SKM-1 treated with dmso at 0.1 percent for 144 hours (cell line): Measurements from ENCODE around the gene PRDM8.
A peak's percentile ranks its signal among the peaks of the same experiment; 100 is the strongest.

Source experiments
- DNase-seq: peaks from one replicate; lab custom pipeline; 2025; ENCODE audit not compliant: unreplicated experiment; lab: John Stamatoyannopoulos, UW

The PRDM8 gene

DNA sequence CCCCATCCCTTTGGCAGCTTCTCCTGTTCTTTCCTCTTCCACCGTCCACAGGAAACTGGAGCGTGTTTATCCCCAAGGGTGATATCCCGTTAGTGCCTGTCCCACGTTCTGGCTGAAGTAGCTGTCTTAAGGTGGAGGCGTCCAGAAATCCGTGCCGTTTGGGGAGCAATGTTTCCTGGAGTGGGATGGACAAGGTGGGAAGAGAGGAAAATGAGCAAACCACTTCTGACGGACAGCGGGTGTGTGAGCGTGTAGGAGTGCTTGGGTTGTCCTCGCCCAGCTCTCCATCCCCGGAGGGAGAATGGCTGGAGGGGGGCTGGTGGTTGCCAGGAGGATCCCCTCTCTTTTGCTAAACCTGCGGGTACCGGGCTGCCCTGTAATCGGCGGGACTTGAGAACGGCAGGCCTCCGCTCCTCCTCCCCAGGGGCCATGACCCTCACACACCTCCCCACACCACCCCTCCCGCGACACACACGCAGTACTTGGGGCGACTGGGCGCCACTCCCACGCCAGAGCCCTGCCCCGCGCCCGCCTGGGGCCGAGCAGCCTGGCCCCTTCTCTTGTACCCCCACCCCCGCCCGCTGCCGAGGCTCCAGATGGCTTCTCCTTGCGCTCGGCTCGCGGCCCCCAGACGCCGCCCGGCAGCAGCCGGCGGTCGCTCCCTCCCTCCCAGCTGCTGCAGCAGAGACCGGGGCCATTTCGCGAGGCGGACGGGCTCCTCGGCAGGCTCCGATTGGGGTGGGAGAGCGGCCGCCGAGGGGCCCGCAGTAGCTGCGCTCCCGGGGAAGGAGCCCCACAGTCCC lies 13.9 kb upstream of the PRDM8 start:
- peak; percentile 52 for DNase-seq

DNA sequence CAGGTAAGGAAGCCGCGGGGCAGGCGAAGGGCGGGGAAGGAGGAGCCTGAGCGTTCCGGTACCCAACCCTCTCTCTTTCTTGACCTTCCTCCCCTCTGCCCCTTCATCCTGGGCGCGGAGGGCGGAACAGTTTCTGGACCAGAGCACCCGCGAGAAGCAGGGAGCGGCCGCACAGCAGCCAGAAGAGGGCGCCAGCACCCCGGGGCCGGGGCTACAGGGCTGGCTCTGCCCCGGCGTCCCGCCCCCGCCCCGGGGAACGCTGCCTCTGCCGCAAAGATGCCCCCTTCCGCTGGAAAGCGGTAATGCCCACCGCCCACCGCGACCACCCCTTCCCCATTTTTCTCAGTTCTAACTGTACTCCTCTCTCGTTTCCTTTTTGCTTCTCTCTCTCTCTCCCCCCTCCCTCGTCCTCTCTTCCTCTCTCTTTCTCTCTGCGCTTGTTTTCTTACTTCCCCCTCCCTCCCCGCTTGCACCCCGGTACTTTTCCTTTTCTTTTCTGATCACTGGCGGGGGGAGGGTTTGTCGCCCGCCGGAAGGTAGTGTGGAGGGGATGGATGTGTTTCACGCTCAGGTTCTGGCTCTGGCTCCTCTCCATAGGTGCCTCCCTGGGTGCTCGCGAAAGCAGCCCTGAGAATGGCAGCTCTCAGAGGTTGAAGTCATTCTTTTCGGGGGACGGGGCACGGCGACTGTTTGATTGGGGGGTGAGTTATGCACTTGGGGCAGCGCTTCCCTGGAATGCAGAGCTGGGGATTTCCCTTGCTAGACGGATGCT lies 13.1 kb upstream of the PRDM8 start:
- DNase-seq: peak; percentile 79

DNA sequence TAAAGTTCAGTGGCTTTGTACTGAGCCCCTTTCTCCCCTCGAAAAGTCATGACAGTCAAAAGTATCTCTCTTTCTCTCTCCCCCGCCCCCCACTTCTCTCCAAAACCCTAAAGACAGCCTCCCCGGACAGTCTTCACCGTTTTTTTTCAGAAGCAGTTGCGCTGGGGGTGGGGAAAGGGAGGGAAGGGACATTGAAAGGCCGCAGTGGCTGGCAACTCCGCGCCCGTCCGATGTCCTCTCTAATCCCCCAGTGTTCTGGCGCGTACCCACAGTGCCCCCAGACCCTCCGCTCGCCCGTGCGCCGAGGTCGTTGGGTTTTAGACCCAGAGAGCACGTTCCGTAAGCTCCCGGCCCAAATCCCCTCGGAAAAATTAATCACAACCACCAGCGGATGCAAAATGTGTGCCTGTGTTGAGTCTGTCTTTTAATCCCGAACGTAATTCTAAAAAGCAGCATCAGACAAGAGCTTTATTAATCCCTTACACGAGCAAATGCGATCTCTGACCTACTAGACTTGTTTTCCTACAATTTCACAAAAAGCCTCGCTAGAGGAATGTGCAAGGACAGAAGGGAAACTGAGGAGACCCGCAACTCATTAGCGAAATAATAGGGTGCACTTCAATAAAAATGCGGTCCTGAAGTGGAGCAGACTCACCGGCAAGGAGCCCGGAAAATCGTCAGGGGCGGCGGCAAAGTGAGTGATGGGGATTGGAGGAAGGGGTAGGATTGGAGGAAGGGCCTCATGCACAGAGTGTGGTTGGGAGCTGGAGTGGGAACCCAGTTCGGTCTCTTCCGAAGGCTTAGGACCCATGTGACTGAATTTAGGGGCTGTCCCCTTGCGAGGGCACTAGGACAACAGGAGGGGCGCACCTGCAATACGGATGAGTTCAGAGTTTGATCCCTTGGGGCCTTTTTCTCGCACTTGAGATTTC lies 12.2 kb upstream of the PRDM8 start:
- DNase-seq: peak; percentile 26

DNA sequence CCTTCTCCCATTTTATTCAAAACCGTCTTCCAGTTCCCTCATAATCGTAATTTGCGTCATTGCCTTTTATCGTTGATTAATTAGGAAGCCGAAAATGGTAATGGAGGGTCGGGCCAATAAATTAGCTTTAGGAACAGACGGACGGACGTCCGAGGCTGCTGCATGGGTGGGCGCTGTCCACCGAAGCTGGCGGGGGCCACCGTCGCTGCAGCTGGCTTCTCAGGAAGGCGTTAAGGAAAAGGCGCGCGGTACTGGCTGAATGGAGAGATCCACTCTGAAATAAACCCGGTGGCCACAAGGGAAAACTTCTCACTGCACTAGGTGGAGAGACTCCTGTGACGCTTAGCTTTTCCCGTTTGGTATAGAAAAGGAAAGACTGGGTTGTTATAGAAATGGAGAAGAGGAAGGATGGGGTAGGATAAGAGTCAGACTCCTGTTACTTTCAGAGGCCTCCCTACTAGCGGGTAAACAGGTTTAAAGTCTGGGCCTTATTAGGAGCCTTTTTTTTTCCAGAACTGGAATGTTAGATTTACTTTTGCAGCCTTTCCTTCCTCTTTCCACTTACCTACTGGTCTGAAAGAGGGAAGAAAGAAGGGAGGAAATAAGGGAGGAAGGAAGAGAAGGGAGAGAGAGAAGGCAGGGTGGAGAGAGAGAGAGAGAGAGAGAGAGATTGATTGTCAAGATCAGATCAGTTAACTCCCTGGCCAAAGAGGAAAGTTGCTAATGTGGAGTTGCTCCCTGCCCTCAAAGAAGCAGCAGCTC lies 11.3 kb upstream of the PRDM8 start:
- DNase-seq: no peak

DNA sequence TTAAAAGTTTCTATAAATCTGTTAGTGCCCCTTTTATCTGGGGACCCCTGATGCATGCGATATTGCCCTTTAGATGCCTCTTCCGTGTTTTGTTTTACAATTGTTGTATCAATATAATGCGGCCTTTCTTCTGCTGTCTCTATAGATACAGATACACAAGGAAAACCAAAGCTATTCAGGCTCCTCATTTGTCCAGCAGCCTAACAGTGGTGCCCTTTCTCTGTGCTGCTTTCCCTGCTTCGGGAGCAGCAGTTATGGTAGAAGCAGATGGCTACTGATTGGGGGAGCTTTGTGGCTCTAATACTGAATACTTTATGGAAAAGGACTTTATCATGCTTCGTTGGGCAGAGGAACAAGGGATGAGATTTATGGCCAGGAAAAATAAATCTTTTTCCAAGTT lies 10.6 kb upstream of the PRDM8 start:
- no peak for DNase-seq

DNA sequence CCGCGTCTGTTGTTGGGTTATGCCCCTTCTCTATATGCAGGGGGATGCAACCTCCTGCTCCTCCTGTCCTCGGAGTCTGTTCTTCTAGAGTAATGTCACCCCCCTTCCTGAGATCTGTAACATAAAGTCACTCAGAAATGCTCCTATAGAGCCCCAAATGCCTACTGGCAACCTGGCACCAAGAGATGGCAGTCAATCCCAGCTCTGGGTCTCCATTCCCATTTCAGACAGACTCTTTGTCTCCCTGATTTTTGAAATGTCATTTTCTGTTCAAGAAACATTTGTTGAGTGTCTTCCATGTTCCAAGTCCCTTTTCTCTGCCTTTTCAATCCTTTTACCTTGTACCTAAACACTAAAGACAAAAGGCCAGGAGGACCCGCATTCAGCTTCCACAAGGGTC lies 9.6 kb upstream of the PRDM8 start:
- no peak for DNase-seq

DNA sequence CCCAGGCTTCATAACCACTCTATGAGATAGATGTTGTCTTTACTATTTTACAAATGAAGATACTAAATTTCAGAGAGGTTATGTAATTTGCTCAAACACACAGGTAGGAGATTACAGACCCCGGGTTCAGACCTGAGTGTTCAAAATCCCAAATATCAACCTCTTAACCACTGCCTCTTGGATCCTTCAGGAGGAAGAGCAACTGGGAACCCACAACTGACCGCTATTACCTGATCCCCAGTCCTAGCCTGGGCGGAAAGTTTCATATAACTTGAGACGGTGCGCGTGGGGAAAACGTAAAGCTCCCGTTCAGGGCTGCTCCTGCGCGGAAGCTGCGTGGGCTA lies 8.9 kb upstream of the PRDM8 start:
- DNase-seq: no peak

DNA sequence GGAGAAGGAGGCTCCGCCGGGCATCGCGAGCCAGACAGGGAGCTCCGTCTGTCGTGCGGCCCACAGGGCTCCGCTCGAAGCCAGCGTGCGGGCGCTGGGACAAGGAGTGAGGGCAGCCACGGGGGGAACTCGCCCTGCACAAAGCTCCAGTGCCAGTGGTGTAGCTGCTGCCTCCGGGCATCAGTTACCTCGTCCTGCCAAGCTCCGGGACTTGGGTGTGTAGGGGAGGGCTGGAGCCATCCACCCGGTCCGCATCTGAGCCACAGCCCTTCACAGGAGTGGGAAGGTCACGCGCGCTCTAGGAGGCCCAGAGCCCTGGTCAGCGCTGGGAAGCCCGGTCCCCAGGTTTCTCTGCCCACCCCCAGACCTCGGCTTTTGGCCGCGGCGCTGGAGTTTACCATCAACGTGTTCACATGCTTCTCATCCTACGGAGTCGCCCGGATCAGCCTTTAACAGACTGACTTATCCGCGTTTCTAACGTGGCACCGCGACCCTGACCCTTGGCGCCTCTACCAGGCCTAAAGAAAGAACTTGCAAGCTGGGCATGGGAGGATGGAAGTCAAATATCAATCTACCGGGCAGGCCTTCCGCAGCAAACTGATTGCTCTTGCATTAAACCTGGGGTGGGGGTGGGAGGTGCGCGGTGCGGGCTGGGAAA lies 8.4 kb upstream of the PRDM8 start:
- DNase-seq: no peak

DNA sequence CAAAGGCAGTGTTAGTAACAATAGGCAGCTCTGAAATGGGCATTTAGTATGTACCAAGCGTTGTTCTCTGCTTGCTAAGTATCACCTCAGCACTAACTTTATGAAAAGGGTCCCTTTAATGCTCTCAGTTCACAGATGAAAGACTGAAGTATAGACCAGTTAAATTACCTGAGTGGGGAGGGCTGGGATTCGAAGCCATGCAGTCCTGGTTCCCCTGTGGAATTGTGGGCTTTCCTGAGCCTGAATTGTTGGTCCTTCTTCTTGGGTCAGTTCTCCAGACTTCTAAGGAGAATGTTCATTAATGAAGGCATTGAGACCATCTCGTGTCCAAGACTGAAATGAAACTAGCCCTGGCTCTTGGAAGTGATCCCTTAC lies 7.7 kb upstream of the PRDM8 start:
- no peak for DNase-seq

DNA sequence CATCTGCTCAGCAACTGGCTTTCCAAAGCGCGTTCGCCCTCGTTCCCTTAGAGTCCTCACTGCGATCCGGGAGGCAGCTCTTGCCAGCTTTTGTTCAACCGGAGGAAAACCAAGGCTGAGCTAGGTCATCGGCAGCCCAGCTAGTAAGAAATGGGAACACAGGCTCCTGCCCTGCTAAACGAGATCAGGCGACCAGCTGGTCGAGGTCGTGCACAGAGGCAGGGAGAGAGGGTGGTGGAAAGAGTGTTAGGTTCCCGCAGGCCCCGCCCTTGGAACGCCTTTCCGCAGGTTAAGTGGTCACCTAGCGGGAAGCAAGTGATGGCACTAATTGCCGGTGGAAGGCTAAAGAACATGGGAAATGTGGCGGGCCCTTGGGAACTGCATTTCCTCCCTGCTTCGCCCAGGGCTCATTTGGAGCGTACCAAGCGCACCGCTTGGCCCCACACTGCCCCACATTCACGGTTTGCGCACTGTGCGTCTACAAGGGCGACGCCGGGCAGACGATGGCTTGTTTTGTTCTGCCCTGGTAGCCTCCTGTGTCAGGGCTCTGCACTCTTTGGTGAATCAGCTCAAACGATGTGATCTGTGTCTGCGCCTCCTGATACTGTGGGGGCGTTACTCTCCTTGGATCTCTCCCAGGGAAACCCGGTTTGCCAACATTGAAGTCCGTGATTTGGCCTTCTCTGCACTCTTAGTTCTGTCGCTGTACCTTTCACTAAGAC lies 7.2 kb upstream of the PRDM8 start:
- no peak for DNase-seq

DNA sequence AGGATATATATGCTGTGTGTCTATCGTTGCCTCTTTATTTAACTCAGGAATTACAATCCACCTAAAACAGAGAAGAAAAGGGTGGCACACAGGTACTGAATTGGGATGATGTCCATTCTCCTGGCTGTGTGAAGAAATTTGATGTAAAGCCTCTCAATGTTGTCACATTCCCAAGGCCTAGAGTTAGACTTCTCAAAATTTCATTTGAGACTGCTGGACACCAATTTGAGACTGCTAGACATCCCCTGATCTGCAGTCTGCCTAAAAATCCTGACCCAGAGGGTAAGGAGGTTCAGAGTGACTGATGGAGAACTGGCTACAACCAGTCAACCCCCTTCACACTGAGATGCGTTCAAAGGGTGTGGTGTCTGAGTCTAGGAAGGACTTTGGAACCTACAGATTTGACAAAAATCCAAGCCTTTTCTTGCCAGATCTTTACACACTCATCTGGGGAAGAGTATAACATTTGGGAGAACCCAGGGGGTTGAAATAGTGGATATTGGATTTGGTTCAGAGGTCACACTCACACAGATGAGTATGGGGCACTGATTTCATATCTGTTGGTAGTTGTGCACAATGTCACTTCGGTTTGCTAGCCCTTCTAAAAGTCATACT lies 4.9 kb upstream of the PRDM8 start:
- DNase-seq: no peak

DNA sequence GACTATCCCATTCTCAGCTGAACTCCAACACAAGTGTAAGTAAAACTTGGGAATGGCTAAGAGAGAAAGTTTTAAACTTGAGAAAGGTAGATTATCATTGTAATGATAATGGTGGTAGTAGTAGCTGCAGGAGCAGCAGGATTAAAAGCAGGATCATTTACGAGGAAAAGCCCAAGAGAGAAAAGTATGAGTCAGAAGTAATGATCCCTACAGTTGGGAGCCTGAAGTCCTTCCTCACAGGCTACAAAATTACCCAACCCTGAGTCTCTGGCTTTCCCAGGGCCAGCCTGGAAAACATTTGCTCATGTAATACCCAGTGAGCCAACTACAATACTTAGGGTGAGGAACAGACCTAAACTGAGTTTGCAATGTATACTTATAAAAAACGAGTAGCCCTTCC lies 4.4 kb upstream of the PRDM8 start:
- DNase-seq: no peak

DNA sequence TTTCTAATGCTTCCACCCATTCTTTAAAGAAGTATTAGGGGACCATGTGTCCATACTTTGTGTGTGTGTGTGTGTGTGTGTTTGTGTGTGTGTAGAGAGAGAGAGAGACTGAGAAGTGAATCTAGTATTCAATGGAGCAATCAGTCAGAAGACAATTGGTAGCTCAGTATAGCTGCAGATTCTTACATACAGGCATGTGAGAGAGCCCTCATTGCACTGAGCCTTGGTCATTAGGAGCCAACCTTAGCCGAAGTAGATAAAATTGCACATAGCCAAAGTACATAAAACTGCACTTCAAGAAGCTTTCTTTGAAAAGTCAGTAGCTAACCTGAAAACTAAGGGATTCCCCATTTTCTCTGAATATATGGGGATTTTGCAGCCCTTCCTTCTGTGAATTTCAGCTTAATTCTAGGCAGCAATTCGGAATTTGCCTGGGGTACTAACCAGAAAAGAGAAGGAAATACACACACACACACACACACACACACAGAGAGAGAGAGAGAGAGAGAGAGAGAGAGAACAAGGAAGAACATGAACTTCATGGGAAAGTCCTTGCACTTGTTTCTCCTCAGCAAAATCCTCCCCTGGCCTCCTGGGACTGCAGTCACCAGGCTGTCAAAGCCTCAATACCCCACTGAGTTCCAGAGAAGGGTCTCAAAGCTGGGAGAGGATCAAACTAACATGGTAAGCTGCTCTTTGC lies 1.7 kb upstream of the PRDM8 start:
- no peak for DNase-seq

DNA sequence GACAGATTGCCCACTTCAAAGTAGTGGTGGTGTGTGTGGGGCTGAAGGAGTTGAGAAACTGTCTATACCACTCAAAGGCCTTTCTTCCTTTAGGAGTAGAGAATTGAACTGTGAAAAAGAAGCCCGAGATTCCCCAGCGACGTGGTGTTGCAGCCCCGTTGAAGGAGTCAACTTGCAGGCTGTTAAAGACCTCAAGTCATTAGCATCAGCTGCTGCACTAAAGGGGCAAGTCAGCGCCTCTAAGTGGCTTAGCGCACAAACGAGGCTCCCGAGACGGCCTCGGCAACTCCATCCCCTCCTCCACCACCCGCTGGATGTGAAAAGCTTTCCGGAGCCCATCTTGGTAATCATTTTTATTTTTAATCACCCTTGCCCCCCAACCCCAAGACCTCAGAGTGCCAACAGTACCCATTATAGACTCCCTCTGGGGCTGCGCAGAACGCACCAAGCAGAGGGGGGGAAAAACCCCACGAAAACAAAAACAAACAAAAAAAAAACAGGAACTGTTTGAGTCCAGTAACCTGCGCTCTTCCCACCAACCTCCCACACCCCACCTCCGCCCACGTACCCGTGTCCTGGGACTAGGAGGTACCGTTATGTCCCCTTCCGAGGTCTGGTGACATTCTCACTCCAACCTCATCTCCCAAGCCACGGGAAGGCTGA lies 913 bp upstream of the PRDM8 start:
- no peak for DNase-seq

DNA sequence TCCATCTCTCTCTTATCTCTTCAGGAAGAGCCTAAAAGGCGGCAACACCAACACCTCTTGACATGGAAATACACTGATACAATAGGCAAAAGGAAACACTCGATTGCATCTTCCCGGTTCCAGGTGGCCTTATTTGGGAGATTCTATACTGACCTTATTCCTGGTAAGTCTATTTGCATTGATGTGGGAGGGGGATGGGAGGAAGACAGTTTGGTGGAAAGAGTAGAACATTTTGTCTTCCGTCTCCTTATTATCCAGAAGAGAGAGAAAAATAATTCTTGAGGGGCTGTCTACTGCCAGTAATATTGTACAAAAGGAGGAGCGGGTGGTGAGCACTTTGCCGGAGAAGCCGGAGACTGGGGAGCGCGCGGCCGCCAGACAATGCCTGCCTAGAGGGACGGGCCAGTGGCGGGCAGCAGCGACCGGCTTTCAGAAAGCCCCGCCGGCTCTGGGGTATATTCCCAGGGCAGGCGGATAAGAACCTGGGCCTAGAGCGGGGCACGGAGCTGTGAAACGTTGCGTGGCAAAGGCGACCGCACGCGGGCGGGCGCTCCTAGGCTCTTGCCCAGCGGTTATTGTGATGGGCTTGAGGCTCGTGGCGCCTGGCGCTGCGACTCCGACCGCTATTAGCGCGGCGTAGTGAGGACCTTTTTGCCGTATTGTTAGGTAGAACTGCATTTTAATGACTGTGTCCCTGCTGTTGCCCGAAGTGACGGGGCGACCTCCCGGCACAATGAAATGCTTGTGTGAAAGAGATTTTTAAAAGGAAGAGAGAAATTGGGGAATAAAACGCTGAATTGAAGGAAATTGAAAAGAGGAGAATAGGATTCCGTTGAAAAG lies 518 bp downstream of the PRDM8 start:
- DNase-seq: no peak

DNA sequence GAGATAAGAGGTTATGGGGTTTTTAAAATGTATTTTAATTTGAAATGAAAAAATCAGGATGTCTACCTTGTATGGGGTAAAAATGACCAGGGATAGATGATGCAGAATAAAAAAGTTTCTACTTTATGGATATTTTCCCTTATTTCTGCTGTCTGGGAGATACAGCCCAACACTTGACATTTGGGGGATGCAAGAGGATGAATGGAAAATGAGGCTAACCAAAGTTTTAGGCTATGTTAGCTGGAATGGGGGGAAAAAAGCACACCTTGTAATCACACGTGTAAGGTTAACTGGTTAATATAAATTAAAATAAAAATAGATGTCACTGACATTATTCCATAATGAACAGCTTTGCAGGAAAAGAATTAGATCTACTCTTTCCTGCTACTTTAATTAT lies 1.1 kb downstream of the PRDM8 start:
- no peak for DNase-seq

DNA sequence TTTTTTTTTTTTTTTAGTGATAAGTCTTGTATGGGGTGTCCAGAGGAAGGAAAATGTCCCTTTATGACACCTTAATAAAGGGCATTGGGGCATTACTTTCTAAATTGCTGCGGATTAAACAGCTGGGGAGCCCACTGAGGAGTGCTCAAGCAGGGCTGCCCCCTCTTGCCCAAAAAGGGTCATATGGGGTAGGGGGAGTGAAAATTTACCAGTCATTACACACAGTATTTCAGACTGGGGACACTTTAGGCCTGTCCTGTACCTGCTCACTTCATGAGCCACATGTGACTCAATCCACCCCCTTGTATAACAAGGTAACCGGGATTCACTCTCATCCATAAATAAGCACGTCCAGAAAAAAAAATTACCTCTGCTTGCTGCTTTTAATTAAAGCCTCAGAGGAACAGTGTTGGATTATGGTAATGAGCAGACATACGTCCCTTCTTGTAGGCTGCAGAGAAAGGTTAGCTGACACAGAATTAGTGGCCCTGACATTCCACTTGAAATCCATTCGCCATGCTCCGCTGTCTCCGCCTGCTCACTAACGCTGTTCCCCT lies 1.8 kb downstream of the PRDM8 start:
- DNase-seq: no peak
